GF-D8 (cell line): ENCODE measurements around the gene ARHGEF9.
"Not testable (repeated sequence)": the region's sequence is repeated elsewhere in the genome, so short reads cannot be mapped to it uniquely, and the experiment has no call there.

Experiments
- DNase-seq: peaks from one replicate; lab custom pipeline; 2025; lab: John Stamatoyannopoulos, UW

The ARHGEF9 gene

GRCh38 chrX:63661676-63662075 is 123.3 kb downstream of the ARHGEF9 start:
- no peak for DNase-seq

- no peak for DNase-seq
These were observed 126.1 kb downstream of the ARHGEF9 start for GRCh38 chrX:63658920-63659319.

- no peak for DNase-seq
These were observed 127.2 kb downstream of the ARHGEF9 start for GRCh38 chrX:63657821-63658220.

DNA sequence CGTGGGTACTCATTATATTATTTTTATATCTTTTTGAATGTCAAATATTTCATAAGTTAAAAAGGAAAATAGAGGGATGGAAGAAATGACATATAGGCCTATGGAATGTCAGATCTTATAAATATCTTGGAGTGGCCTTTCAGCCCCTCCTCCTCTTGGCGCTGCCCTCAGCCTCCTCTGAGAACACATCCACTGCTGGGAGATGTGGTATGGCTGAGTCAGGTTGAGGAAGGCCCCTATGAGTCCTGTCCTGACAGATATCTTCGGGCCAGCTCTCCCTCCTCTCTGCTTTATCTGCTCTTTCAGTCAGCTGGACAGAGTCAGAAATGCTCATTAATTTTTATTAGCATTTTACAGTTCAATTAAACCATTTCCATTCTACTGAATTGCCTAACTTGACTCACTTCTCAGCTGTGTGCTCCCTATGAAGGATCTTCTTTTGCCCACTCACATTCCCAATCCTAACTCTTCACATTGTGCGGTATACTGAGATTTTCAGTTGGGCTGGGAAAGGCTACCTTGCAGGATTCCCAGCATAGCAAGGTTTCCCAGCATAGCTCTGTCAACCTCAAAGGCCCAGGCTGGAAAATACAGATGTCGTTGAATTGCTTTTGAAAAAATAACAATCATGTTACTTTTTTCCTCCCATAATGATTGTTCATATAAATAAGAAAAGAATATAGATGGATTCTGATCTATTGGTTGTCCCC is 128.0 kb downstream of the ARHGEF9 start:
- no peak for DNase-seq

GRCh38 chrX:63652086-63652765 is 132.8 kb downstream of the ARHGEF9 start:
- DNase-seq, result no peak

- DNase-seq, result not testable (repeated sequence)
These were observed 139.3 kb downstream of the ARHGEF9 start for GRCh38 chrX:63645748-63646147.

GRCh38 chrX:63635750-63636149 is 149.3 kb downstream of the ARHGEF9 start:
- DNase-seq, result no peak

GRCh38 chrX:63613531-63614028 is 171.4 kb downstream of the ARHGEF9 start:
- no peak for DNase-seq

DNA sequence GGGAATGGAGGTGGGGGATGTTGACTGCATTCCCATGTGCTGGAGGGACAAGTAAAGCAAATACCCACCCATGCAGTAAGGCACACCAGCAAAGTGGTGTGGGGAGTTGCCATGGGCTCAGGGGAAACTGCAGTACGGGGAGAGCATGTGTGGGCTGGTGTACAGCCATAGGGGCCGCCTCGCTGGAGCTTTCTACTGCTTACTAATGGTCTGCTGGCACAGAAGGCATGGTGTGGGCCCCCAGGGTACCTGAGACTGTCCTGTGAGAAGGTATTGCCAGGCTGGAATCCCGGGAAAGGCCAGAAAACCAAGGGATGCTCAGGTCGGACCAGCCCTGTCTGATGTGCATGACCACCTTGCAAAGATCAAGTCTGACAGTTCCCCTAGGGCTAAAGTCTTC is 199.1 kb downstream of the ARHGEF9 start:
- DNase-seq, result no peak
